Spleen (tissue), 11 donors: ENCODE data around the gene RAPSN. TPM values are rescaled to one million over a fixed set of nuclear protein-coding genes. Genes with fewer than 3 reads are reported as not detected.
A peak's percentile ranks its signal among the peaks of the same experiment; 100 is the strongest.
"Not testable (repeated sequence)": the region's sequence is repeated elsewhere in the genome, so short reads cannot be mapped to it uniquely, and the experiment has no call there.

Experiments
- DNase-seq: peaks from one replicate; pipeline ENCODE4 v3.0.0-alpha.2; 2020
- H3K27ac ChIP-seq, 8 donors: fragments of 200-600 bp; sonication (generic) in 7 of 8; 1 replicate in 4 of 8; 2 replicates in 4 of 8; pipeline versions ENCODE4 v1.5.0 to v1.8.0; 2016 to 2021; ENCODE audit warnings: inconsistent platforms in 4 of 8, mild to moderate bottlenecking in 4 of 8, moderate library complexity in 1 of 8
- H3K27me3 ChIP-seq, 7 donors: fragments of 200-600 bp; sonication (generic) in 6 of 7; replicated peaks in 1 of 7; 1 replicate in 4 of 7; 2 replicates in 3 of 7; pipeline versions ENCODE4 v1.5.0 to v1.8.0; 2016 to 2021; ENCODE audit warnings: inconsistent platforms in 3 of 7, mild to moderate bottlenecking in 1 of 7
- H3K36me3 ChIP-seq, 6 donors: fragments of 200-600 bp; sonication (generic) in 5 of 6; 1 replicate in 4 of 6; 2 replicates in 2 of 6; pipeline versions ENCODE4 v1.5.0 to v1.8.0; 2016 to 2021; ENCODE audit warnings: inconsistent platforms in 2 of 6
- H3K4me1 ChIP-seq, 6 donors: fragments of 200-600 bp; sonication (generic) in 5 of 6; 1 replicate in 3 of 6; 2 replicates in 3 of 6; pipeline versions ENCODE4 v1.5.0 to v1.8.0; 2016 to 2021; ENCODE audit warnings: inconsistent platforms in 3 of 6
- H3K4me3 ChIP-seq, 8 donors: fragments of 200-600 bp; sonication (generic) in 7 of 8; 1 replicate in 4 of 8; 2 replicates in 4 of 8; pipeline versions ENCODE4 v1.5.0 to v1.8.0; 2016 to 2021; ENCODE audit warnings: inconsistent platforms in 4 of 8, mild to moderate bottlenecking in 4 of 8, moderate library complexity in 2 of 8
- H3K9me3 ChIP-seq, 8 donors: fragments of 200-600 bp; sonication (generic) in 7 of 8; 1 replicate in 4 of 8; 2 replicates in 4 of 8; pipeline versions ENCODE4 v1.5.0 to v1.8.0; 2016 to 2021; ENCODE audit warnings: inconsistent platforms in 4 of 8
- CTCF ChIP-seq, 11 experiments: fragments of 200-600 bp in 7 of 11; fragments of 450-650 bp in 4 of 11; sonication (generic) in 4 of 11; IDR thresholded peaks in 8 of 11; conservative IDR thresholded peaks in 3 of 11; 1 replicate in 7 of 11; 2 replicates in 4 of 11; pipeline versions ENCODE4 v1.4.0 to v1.8.0; 2016 to 2021; ENCODE audit warnings: antibody characterized with exemption in 11 of 11, inconsistent platforms in 4 of 11, mild to moderate bottlenecking in 1 of 11
- POLR2A ChIP-seq, 3 donors: fragments of 450-650 bp; IDR thresholded peaks; one replicate each; pipeline ENCODE4 v1.5.1; 2017; ENCODE audit warnings: antibody characterized with exemption in 3 of 3, mild to moderate bottlenecking in 1 of 3
- POLR2AphosphoS5 ChIP-seq, 3 donors: sonication (generic); formaldehyde crosslinking; IDR thresholded peaks; one replicate each; pipeline ENCODE4 v1.5.1; 2017; ENCODE audit warnings: antibody characterized with exemption in 3 of 3
- whole genome bisulfite sequencing, 5 donors: extraction: QIAGEN DNeasy Blood & Tissue Kit in 3 of 5; methylation state at CpG; one replicate each; pipeline versions ENCODE4 v1.1.5 to v1.1.7; 2013 to 2018; 5-methylcytosine and 5-hydroxymethylcytosine counted together
- intact Hi-C: fragments of 100-400 bp; cut with DNase I; formaldehyde crosslinking; loops from one replicate; pipeline ENCODE4 v1.15.0; 2023; ENCODE audit warnings: low total_unique reads
- polyA plus RNA-seq, 3 donors: library from polyadenylated mRNA; stranded (reverse); fragments of 200-250 nt; gene quantifications; one replicate each; pipeline ENCODE4 v1.2.1, GENCODE V29; 2013
- total RNA-seq, 7 donors: library from RNA; depleted of rRNA in 3 of 7; stranded (reverse); fragments of >200 nt in 3 of 7; fragmentation: NEBNext Ultra II Directional in 4 of 7; extraction: Animal tissue kit (Norgen Biotek cat#: 25700) in 4 of 7; gene quantifications; one replicate each; pipeline versions ENCODE4 v1.1.0 to v1.2.1, GENCODE V29; 2016 to 2021
- donor health status: healthy with polysubstance abuse.
- donor health status: DM: no; HTN: no; CAD: no; lungs with moderate emphysema.
- donor health status: DM: no; HTN: no; CAD: no.
- donor health status: Bipolar disorder and iron deficiency.
- donor health status: healthy.
- donor health status: DM: no; HTN: no; CAD: no.
- donor health status: DM: yes; HTN: yes; CAD: no.

RAPSN gene
- total and polyA plus RNA-seq, 10 donors = 0.42 to 1.6 (median 0.96) TPM; not detected in 2

GRCh38 chr11:47460571-47461235, 11.8 kb upstream of the RAPSN start:
- TF ChIP-seq POLR2A (IDR thresholded peaks at IDR 0.05) (no peak), CTCF (IDR thresholded peaks at IDR 0.05 in 8 of 11, conservative IDR thresholded peaks at IDR 0.05 in 3 of 11) (no peak), POLR2AphosphoS5 (IDR thresholded peaks at IDR 0.05) (no peak)
- Histone ChIP-seq H3K4me3 (no peak overlapping the region), H3K4me1 (peaks cover 0 to 8% (median 1%) of the 10 kb centered on the region in 6 donors), H3K27ac (no peak overlapping the region), H3K27me3 (no peaks in the 10 kb centered on the region), H3K9me3 (no peaks in the 10 kb centered on the region), H3K36me3 (peaks cover 0 to 74% (median 20%) of the 10 kb centered on the region in 6 donors)
- 96 to 100% (median 97%) methylated on average over 2 of the region's 2 CpGs for WGBS, 5 donors
- intact Hi-C loops = no loop called here
- DNase-seq = no peak

GRCh38 chr11:47454258-47454671, 5.3 kb upstream of the RAPSN start:
- intact Hi-C loops, H3K27me3 ChIP-seq, H3K4me3 ChIP-seq, H3K9me3 ChIP-seq, H3K27ac ChIP-seq: not testable (repeated sequence)
- 24 to 30% (median 27%) methylated on average over 7 to 8 of the region's 8 CpGs for WGBS, 5 donors
- peak; percentile 82 for DNase-seq
- Histone ChIP-seq H3K36me3 (peaks cover 0 to 10% (median 3%) of the 10 kb centered on the region in 6 donors), H3K4me1 (peaks cover 0 to 15% (median 5%) of the 10 kb centered on the region in 6 donors)
- TF ChIP-seq POLR2AphosphoS5 (IDR thresholded peaks at IDR 0.05) (peak in 1 of 3 donors; percentile 58), CTCF (IDR thresholded peaks at IDR 0.05 in 8 of 11, conservative IDR thresholded peaks at IDR 0.05 in 3 of 11) (peak; percentile 58 to 87 (median 76))

GRCh38 chr11:47453365-47453764, 4.4 kb upstream of the RAPSN start:
- TF ChIP-seq CTCF (IDR thresholded peaks at IDR 0.05 in 8 of 11, conservative IDR thresholded peaks at IDR 0.05 in 3 of 11) (no peak), POLR2AphosphoS5 (IDR thresholded peaks at IDR 0.05) (no peak), POLR2A (IDR thresholded peaks at IDR 0.05) (no peak)
- Histone ChIP-seq H3K9me3 (no peaks in the 10 kb centered on the region), H3K36me3 (peaks cover 0 to 1% (median 0%) of the 10 kb centered on the region in 6 donors), H3K27me3 (no peaks in the 10 kb centered on the region), H3K4me3 (no peak overlapping the region), H3K27ac (no peak overlapping the region), H3K4me1 (peaks cover 0 to 21% (median 7%) of the 10 kb centered on the region in 6 donors)
- intact Hi-C loops = no loop called here
- no peak for DNase-seq
- 93 to 97% (median 95%) methylated on average over 8 of the region's 8 CpGs for WGBS, 5 donors

- Histone ChIP-seq H3K9me3 (no peaks in the 10 kb centered on the region), H3K27ac (no peak overlapping the region), H3K36me3 (no peaks in the 10 kb centered on the region), H3K4me1 (peaks cover 0 to 22% (median 10%) of the 10 kb centered on the region in 6 donors), H3K4me3 (no peak overlapping the region), H3K27me3 (no peaks in the 10 kb centered on the region)
- intact Hi-C loops = no loop called here
- no peak for TF ChIP-seq CTCF (IDR thresholded peaks at IDR 0.05 in 8 of 11, conservative IDR thresholded peaks at IDR 0.05 in 3 of 11)
- TF ChIP-seq POLR2A (IDR thresholded peaks at IDR 0.05) = no peak
- TF ChIP-seq POLR2AphosphoS5 (IDR thresholded peaks at IDR 0.05) = no peak
- no peak for DNase-seq
- 91 to 94% (median 92%) methylated on average over 4 of the region's 4 CpGs for WGBS, 5 donors
Measured at GRCh38 chr11:47451990-47452389, 3.1 kb upstream of the RAPSN start.
